Chondrocyte (in vitro differentiated cells): ENCODE results near the gene INPP5A. TPM values are rescaled to one million over a fixed set of nuclear protein-coding genes. Genes with fewer than 3 reads are reported as not detected.

Source experiments
- DNase-seq: peaks from one replicate; pipeline ENCODE4 v3.0.0; 2021; ENCODE audit warnings: mixed read lengths, low spot score
- H3K27ac Mint-ChIP-seq: one replicate; pipeline ENCODE4 v1.8.0; 2021; ENCODE audit warnings: mild to moderate bottlenecking, moderate library complexity, mixed read lengths; ENCODE audit not compliant: unreplicated experiment
- H3K27me3 Mint-ChIP-seq: 2 replicates; pipeline ENCODE4 v1.8.0; 2021; ENCODE audit warnings: low read depth, mixed read lengths
- H3K36me3 Mint-ChIP-seq: 2 replicates; pipeline ENCODE4 v1.8.0; 2021; ENCODE audit warnings: low read depth, mixed read lengths
- H3K4me1 Mint-ChIP-seq: 2 replicates; pipeline ENCODE4 v1.8.0; 2021; ENCODE audit warnings: low read depth, mild to moderate bottlenecking, mixed read lengths
- H3K4me3 Mint-ChIP-seq: one replicate; pipeline ENCODE4 v1.8.0; 2021; ENCODE audit warnings: mild to moderate bottlenecking, moderate library complexity, mixed read lengths; ENCODE audit not compliant: unreplicated experiment
- H3K9me3 Mint-ChIP-seq: 2 replicates; pipeline ENCODE4 v1.8.0; 2021; ENCODE audit warnings: low read depth, mixed read lengths
- total RNA-seq: library from RNA; stranded (reverse); gene quantifications from 3 replicates; pipeline ENCODE4 v1.2.1, GENCODE V29; 2021
- TF ChIP-seq, protein P1 (sequence below): fragments of 200-600 bp; sonication (generic); IDR thresholded peaks from 2 replicates; pipeline ENCODE4 v1.5.0; 2021; ENCODE audit warnings: antibody characterized with exemption, mild to moderate bottlenecking, moderate library complexity

INPP5A gene
- total RNA-seq, 1 donor from 2014 or later: 40.6 TPM

DNA sequence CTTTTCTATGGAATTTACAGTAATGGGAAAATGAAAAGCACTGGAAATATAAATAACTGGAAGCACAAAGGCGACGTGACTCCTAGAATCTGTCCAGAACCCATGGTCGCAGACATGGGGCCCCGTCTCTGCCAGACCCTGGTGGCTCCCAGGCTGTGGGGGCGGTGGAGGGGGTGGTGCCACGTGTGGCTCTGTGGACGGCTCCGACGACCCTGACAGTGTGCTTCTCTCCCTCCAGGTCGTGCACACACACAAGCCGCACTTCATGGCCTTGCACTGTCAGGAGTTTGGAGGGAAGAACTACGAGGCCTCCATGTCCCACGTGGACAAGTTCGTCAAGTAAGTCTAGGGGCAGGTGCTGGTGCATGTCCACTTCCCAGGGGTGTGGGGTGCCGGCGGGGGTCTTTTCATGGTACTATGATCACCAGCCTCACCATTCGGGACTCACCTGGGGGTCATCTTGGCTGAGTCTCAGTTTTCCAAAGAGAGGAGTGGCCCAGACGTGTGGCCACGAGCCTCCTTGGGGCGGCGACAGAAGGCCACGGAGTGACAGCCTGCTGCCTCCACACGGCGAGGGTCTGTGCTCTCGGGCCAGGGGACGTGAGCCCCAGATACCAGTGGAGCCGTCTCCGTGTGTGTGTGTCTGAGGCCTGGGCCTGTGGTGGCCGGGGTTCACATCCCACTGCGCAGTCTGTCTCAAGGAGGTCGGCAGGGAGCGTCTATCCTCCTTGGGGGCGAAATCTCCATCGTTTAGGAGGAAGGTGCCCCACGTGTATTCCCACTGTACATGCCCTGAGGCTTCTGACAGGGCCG is 108.2 kb downstream of the INPP5A start:
- no peak overlapping the region for H3K27ac Mint-ChIP-seq
- TF ChIP-seq, protein P1, sequence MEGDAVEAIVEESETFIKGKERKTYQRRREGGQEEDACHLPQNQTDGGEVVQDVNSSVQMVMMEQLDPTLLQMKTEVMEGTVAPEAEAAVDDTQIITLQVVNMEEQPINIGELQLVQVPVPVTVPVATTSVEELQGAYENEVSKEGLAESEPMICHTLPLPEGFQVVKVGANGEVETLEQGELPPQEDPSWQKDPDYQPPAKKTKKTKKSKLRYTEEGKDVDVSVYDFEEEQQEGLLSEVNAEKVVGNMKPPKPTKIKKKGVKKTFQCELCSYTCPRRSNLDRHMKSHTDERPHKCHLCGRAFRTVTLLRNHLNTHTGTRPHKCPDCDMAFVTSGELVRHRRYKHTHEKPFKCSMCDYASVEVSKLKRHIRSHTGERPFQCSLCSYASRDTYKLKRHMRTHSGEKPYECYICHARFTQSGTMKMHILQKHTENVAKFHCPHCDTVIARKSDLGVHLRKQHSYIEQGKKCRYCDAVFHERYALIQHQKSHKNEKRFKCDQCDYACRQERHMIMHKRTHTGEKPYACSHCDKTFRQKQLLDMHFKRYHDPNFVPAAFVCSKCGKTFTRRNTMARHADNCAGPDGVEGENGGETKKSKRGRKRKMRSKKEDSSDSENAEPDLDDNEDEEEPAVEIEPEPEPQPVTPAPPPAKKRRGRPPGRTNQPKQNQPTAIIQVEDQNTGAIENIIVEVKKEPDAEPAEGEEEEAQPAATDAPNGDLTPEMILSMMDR: no peak
- no peaks in the 10 kb centered on the region for H3K9me3 Mint-ChIP-seq
- no peaks in the 10 kb centered on the region for H3K27me3 Mint-ChIP-seq
- H3K4me3 Mint-ChIP-seq: no peak overlapping the region
- DNase-seq: no peak
- peaks cover 3% of the 10 kb centered on the region for H3K36me3 Mint-ChIP-seq
- no peaks in the 10 kb centered on the region for H3K4me1 Mint-ChIP-seq

DNA sequence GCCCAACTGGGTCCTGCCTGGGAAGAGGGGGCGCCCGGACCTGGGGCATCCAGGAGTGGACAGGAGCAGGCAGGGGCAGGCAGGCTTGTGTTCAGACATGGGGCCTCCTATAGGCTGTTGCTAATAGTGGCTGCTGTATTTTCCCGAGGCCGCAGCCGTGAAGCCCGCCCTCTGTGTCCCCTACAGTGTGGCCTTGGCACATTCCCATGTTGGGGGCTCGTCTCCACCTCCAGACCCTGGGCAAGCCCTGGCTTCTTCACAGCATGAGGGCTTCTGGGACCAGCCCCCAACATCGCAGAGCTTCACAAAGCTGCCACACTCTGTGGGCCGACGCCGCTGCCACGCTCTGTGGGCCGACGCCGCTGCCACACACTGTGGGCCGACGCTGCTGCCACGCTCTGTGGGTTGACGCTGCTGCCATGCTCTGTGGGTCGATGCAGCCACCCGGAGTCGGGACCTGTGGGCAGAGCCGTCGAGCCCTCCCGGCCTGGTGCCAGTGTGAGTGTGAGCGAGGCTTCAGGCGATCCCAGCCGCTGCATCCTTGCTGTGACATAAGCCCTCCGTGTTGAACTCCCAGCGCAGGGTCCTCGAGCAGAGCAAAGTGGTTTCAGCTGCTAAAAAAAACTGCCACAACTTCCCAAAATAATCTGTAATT is 109.0 kb downstream of the INPP5A start:
- Mint-ChIP-seq H3K27ac (no peak overlapping the region), H3K27me3 (no peaks in the 10 kb centered on the region), H3K4me1 (no peaks in the 10 kb centered on the region), H3K4me3 (no peak overlapping the region), H3K9me3 (no peaks in the 10 kb centered on the region), H3K36me3 (peaks cover 3% of the 10 kb centered on the region)
- TF ChIP-seq, protein P1: no peak
- DNase-seq: no peak

DNA sequence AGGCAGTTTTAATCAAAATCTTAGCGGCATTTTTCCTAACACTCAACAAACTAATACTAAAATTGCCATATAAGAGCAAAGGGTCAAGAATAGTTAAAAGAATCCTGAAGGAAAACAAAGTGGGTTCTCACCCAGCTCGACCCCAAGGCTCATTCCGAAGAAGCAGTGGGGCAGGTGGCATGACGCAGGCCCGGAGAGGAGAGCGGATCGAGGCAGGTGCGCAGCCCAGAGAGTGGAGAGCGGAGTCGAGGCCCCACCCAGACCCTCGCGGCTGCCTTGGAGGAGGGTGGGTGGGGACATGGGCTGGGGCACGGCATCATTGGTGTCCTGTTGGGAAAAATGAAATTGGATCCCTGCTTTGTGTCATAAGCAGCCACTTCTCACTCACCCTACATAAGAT is 109.8 kb downstream of the INPP5A start:
- DNase-seq: no peak

DNA sequence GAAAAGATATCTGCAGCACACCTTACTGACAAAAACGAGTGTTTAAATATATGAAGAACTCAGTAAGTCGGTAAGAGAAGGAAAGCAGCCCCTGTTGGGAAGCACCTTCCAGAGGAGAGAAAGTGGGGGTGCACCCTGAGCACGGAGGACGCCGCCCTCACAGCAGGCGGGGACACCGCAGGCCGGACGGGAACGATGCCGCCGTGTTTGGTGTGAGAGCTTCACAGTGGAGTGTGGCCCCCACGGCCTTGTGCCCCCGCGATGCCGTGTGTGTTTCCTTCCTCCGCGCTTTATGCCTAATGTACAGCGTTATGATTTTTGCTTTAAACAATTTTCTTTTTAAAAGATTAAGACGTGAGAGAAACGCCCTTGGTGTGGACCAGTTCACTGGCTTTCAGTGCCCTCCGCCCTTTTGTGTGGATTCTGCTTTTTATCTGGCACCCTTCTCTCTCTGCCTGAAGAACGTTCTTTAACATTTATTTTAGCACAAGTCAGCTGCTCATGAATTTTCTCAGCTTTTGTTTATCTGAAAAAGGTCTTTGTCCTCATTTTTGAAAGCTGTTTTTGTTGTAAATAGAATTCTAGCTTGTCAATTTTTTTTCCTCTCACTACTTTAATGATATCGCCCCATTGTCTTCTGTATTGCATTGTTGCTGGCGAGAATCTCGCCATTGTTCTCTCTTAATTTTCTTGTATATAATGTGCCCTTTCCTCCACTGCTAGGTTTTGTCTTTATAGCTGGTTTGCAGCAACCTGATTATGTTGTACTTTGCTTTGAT is 110.7 kb downstream of the INPP5A start:
- H3K4me1 Mint-ChIP-seq: no peaks in the 10 kb centered on the region
- TF ChIP-seq, protein P1: no peak
- H3K36me3 Mint-ChIP-seq: peaks cover 6% of the 10 kb centered on the region
- H3K9me3 Mint-ChIP-seq: no peaks in the 10 kb centered on the region
- H3K27ac Mint-ChIP-seq: no peak overlapping the region
- DNase-seq: no peak
- no peaks in the 10 kb centered on the region for H3K27me3 Mint-ChIP-seq
- no peak overlapping the region for H3K4me3 Mint-ChIP-seq

More for the DNA sequence above, 109.8 kb downstream of the INPP5A start:
- Mint-ChIP-seq H3K27me3 (no peaks in the 10 kb centered on the region), H3K9me3 (no peaks in the 10 kb centered on the region), H3K36me3 (peaks cover 4% of the 10 kb centered on the region), H3K4me3 (no peak overlapping the region), H3K27ac (no peak overlapping the region), H3K4me1 (no peaks in the 10 kb centered on the region)
- TF ChIP-seq, protein P1: no peak

DNA sequence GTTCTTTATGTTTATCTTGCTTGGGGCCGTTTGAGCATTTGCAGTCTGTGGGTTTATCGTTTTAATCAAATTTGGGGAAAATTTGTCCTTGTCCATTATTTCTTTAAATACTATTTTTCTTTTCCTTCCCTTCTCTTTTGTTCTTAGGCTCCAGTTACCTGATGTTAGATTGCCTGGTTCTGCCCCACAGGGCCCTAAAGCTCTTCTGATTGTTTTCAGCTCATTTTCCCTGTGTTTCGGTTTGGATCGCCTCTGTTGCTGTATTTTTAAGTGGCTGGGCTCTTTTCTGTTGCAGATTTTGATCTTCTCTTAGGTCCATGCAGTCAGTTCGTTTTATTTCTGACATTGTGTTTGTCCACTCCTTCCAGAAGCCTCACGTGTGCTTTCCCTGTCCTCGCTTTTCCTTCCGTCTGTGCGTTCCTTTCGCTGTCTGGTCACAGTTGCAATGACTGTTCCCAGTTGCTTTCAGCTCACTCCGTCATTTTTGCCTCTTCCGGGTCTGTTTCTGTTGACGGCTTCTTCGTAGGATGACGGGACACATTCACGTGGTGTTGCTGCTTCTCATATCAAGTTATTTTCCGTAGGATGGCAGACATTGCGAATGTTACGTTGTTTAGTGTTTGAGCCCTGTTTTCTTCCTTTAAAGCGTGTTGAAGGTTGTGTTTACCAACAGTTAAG is 111.4 kb downstream of the INPP5A start:
- no peak overlapping the region for H3K27ac Mint-ChIP-seq
- H3K27me3 Mint-ChIP-seq: no peaks in the 10 kb centered on the region
- H3K4me3 Mint-ChIP-seq: no peak overlapping the region
- H3K4me1 Mint-ChIP-seq: no peaks in the 10 kb centered on the region
- peaks cover 6% of the 10 kb centered on the region for H3K36me3 Mint-ChIP-seq
- TF ChIP-seq, protein P1: no peak
- no peaks in the 10 kb centered on the region for H3K9me3 Mint-ChIP-seq
- no peak for DNase-seq
